H1 (cell line): ENCODE results near the gene CYTH1. TPM values are rescaled to one million over a fixed set of nuclear protein-coding genes. Genes with fewer than 3 reads are reported as not detected.

ENCODE experiments used
- BACH1 ChIP-seq: IDR thresholded peaks from 2 replicates; pipeline ENCODE4 v1.6.1; 2012; ENCODE audit warnings: low read length, improper control_type of control experiment
- CHD2 ChIP-seq: IDR thresholded peaks from 2 replicates; pipeline ENCODE4 v1.6.1; 2012; ENCODE audit warnings: low read length, improper control_type of control experiment
- KDM5A ChIP-seq: fragments of 200-600 bp; IDR thresholded peaks from 2 replicates; pipeline ENCODE4 v1.7.1; 2012; ENCODE audit warnings: mild to moderate bottlenecking, low read length, inconsistent platforms, mixed read lengths
- SAP30 ChIP-seq: fragments of 300-600 bp; sonication (generic); IDR thresholded peaks from 2 replicates; pipeline ENCODE4 v1.7.1; 2012; ENCODE audit warnings: low read length, moderate library complexity, mild to moderate bottlenecking, inconsistent platforms; ENCODE audit not compliant: insufficient read depth, insufficient replicate concordance
- SRF ChIP-seq: IDR thresholded peaks from 2 replicates; pipeline ENCODE4 v1.6.1; 2011; ENCODE audit warnings: mild to moderate bottlenecking, low read depth, low read length, moderate library complexity
- TAF1 ChIP-seq: IDR thresholded peaks from 2 replicates; pipeline ENCODE4 v1.6.1; 2011; ENCODE audit warnings: mild to moderate bottlenecking, low read depth, low read length
- polyA plus RNA-seq, 7 experiments: library from polyadenylated mRNA; depleted of rRNA in 3 of 7; stranded (reverse) in 5 of 7; unstranded in 2 of 7; fragments of >200 nt in 5 of 7; fragments of 200-250 nt in 2 of 7; gene quantifications; 1 replicate in 5 of 7; 2 replicates in 1 of 7; 4 replicates in 1 of 7; pipeline versions ENCODE4 v1.2.1 to v1.2.3, GENCODE V29; 2011 to 2013; ENCODE audit warnings: missing spikeins in 2 of 7, mixed read lengths in 2 of 7
- total RNA-seq: library from RNA; stranded (reverse); fragmentation: NEBNext Ultra II Directional; extraction: Animal tissue kit (Norgen Biotek cat#: 25700); gene quantifications from 2 replicates; pipeline ENCODE4 v1.2.1, GENCODE V29; 2021
- TF ChIP-seq, protein P1 (sequence below): IDR thresholded peaks from 2 replicates; pipeline ENCODE4 v1.6.1; 2011; ENCODE audit warnings: low read length, improper control_type of control experiment

CYTH1 gene
- total and polyA plus RNA-seq, 2 of the 8 experiments (the other 6 are each of a cell fraction or from before 2014, with no cell fraction given) = 12.8 to 14.8 TPM

DNA sequence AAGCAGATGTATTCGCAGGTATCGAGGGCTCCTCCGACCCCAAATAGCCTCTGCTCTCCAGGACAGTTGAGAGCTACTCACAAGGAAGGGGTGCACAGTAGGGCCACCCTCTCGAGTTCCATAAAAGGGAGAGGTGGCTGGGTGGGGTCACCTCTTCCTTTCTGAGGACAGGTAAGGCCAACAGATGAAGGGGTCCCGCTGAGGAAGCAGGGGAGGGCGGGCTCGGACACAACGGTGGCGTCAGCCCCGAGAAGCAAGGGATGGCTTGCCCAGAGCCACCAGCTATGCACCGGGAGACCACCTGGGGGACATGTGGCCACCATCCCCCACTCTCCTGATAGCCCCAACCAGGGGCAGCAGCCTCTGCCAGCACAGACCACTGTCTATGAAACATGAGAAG lies 15.1 kb upstream of the CYTH1 start (continued):
- TF ChIP-seq, protein P1, sequence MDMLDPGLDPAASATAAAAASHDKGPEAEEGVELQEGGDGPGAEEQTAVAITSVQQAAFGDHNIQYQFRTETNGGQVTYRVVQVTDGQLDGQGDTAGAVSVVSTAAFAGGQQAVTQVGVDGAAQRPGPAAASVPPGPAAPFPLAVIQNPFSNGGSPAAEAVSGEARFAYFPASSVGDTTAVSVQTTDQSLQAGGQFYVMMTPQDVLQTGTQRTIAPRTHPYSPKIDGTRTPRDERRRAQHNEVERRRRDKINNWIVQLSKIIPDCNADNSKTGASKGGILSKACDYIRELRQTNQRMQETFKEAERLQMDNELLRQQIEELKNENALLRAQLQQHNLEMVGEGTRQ = no peak
- TF ChIP-seq CHD2 (no peak), SAP30 (no peak), BACH1 (no peak), KDM5A (no peak), TAF1 (no peak), SRF (no peak)
